HuH-7 (cell line): ENCODE data around the gene ATP13A4.
"Not testable (repeated sequence)": the region's sequence is repeated elsewhere in the genome, so short reads cannot be mapped to it uniquely, and the experiment has no call there.

Experiments used
- DNase-seq: peaks from one replicate; pipeline ENCODE4 v3.0.0; 2011; ENCODE audit warnings: low spot score

The ATP13A4 gene

GRCh38 chr3:193556841-193557240 is 2.1 kb upstream of the ATP13A4 start:
- no peak for DNase-seq

- no peak for DNase-seq
These were observed 1.1 kb downstream of the ATP13A4 start for GRCh38 chr3:193553586-193553985.

DNA sequence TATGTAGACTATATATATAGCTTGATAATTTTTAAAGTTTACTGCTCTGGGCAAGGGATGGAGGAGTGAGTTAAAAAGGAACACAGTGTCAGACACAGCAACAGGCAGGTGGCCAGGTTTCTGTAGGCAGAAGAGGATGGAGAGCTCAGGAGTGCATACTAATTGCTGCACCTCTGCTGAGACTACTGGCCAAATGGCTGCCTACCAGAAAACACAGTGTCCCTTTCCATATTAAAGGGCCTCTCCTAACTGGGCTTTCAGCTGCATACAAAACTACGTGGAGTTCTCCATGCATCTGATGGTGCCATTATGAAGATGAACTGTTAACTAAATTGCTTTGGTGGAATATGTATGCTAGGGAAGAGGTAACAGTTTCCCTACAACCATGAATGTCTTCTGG is 1.8 kb downstream of the ATP13A4 start:
- no peak for DNase-seq

GRCh38 chr3:193548406-193548805 is 6.3 kb downstream of the ATP13A4 start:
- DNase-seq: no peak

DNA sequence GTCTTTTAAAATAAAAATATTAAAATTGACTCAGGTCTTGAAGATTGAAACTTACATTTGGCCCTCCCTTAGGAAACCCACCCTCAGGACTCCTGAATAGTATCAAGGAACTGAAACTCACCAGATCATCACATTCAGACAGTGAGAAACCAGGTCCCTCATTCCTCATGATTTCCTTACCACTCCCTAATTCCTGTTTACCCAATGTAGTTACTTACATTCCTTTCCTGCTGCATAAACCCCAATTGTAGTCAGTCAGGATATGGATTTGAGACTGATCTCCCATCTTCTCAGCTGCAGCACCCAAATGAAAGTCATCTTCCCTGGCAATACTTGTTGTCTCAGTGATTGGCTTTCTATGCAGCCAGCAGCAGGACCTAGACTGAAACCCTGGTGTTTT is 8.6 kb downstream of the ATP13A4 start:
- DNase-seq: no peak

GRCh38 chr3:193545304-193545703 is 9.4 kb downstream of the ATP13A4 start:
- no peak for DNase-seq

DNA sequence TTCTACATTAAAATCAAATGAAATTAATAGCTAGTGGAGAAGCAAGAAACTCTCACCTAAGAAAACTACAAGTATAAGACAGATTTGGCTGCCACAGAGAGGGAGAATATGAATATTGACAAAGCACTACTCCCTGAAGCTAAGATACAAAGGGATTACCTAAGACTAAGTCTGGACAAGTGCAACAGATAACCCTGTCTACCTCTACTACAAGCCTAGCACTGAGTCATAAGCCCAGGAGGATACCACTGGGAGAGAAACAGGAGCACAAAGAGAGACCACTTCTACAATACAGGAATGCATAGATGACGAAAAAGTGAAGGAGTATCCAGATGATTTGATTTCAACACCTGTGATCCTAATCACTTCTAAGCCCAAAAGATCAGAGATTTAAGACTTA is 10.4 kb downstream of the ATP13A4 start:
- DNase-seq: no peak

GRCh38 chr3:193530231-193531165 is 24.2 kb downstream of the ATP13A4 start:
- no peak for DNase-seq

- DNase-seq: not testable (repeated sequence)
These were observed 28.6 kb downstream of the ATP13A4 start for GRCh38 chr3:193526085-193526484.

- DNase-seq: no peak
These were observed 32.2 kb downstream of the ATP13A4 start for GRCh38 chr3:193522473-193522872.

DNA sequence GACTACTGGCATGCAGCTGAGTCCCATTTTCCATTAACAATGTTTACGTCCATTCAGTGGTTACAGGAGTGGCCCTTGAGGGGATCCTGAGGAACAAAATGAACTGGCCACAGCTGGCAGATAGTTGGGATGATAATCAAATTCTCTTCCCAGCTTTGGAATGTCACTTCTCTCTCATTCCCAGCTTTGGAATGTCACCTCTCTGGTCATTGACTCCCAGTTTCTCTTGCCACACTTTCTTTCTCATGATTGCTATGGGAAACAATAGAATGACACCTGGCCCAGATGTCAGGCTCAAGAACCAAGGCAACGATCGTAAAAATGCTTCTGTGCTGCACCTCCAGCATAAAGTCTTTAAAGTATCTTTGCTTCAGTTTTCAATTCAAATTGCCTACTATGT is 34.0 kb downstream of the ATP13A4 start:
- no peak for DNase-seq

DNA sequence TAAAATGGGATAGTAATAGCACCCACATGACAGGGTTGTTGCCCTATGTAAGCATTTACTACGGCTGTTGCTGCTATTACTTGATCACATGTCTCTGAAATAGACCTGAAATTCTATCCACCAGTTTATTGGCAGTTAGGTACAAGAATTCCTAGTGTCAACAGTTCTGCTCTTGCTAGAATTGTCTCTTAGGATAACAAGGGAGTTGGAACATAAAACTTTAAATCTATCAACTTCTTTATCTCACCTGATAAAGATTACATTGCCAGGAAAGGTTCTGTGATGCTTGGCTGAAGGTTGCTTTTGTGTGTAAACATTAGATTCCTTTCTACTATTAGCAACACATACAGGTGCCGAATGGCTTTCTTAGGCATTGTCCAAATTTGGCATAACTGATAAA is 38.7 kb downstream of the ATP13A4 start:
- no peak for DNase-seq

DNA sequence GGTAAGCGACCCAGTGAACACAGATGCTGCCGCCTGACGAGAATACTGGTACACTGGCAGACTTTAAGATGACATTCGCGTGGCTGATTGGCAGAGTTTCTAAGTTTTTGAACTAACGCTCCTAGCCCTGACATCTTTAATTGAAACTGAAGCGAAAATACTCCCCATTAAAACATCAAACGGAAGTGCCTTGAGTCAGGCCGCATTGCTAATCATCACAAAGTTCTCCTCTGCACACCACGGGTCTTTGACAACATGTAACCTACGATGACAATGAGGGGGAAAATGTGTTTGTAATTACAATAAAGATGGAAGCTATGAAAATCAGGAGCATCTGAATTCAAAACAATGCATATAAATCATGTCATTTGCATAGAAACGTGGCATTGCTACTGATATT is 44.5 kb downstream of the ATP13A4 start:
- DNase-seq: no peak

- DNase-seq: no peak
These were observed 45.4 kb downstream of the ATP13A4 start for GRCh38 chr3:193509103-193509965.

- DNase-seq: no peak
These were observed 46.6 kb downstream of the ATP13A4 start for GRCh38 chr3:193508108-193508507.

DNA sequence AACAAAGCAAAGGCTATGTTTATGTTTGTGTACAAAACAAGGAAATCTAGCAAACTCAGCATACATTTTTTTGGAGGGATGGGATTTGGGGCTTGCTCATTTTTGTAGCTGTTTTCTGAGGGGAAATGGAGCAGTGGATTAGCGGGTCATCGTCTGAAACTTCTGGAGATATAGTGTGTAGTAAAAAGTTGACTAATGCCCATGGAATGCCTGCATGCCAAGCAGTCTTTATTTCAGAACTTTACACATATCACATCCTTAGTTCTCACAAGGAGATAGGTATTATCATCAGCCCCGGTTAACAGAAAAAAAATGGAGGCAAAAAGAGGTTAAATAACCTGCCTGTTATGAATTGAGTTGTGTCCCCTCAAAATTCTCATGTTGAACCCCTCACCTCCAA is 47.1 kb downstream of the ATP13A4 start:
- no peak for DNase-seq

GRCh38 chr3:193506921-193507320 is 47.8 kb downstream of the ATP13A4 start:
- no peak for DNase-seq

GRCh38 chr3:193502871-193503270 is 51.8 kb downstream of the ATP13A4 start:
- DNase-seq: no peak

GRCh38 chr3:193499801-193500485 is 54.8 kb downstream of the ATP13A4 start:
- DNase-seq: no peak

DNA sequence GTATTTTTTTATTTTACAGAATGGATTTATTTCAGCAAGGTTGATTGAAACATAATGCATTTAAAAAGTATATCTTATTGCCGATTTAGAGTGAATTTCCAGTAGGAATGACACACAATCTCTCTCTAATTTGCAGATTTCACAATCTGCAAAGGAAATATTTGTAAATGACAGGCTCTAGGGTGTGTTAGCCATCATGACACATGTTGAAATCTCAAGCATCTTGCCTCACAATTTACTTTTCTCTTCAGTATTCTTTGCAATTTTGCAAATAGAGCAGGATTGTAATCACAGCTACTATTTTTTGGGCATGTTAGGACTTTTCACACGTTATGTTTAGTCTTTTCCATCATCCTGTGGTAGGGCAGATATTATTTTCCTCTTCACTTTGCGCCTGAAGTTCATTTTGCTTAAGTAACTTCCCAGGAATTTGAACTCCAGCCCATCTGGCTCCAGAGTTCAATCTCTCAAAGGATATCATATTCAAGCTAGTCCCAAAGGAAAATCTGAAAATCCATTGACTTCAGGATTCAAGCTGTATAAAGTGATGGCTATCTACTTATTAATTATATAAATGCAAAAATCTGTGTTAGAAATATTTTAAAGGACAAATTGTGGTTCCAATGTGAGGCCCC is 55.4 kb downstream of the ATP13A4 start:
- DNase-seq: peak; percentile 6

DNA sequence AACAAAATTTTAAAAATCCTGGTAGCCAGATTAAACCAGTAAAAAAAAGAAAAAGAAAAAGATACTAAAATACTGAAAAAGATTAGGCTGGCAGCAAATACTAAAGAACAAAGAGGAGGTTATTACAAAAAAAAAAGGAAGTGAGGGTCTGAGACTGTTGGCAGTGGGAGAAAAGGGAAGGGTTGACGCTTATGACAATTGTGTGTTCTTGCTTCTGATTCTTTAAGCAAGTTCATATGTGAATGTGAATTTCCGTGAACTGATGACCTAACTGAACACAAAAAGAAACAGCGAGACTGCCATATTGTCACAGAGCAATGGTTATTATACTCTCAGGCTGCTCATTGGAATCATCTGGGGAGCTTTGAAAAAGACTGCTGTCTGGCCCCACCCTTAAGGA is 56.5 kb downstream of the ATP13A4 start:
- no peak for DNase-seq

DNA sequence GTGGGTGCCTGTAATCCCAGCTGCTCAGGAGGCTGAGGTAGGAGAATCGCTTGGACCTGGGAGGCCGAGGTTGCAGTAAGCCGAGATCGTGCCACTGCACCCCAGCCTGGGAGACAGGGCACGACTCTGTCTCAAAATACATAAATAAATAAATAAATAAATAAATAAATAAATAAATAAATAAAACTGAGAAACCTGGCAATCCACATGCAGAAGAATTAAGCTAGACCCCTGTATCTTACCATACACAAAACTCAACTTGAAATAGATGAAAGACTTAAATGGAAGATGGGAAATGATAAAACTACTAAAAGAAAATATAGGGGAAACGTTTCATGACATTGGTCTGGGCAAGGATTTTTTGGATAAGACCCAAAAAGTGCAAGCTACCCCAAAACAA is 58.0 kb downstream of the ATP13A4 start:
- no peak for DNase-seq
